HL-60 (cell line): ENCODE measurements around the gene A2ML1.
"Not testable (repeated sequence)": the region's sequence is repeated elsewhere in the genome, so short reads cannot be mapped to it uniquely, and the experiment has no call there.

Source experiments
- CTCF ChIP-seq: IDR thresholded peaks from one replicate; pipeline ENCODE4 v1.5.1; 2011; ENCODE audit warnings: low read length, control low read depth, inconsistent platforms; ENCODE audit not compliant: insufficient read depth
- POLR2AphosphoS5 ChIP-seq: IDR thresholded peaks from 2 replicates; pipeline ENCODE4 v1.6.1; 2012; ENCODE audit warnings: low read depth
- REST ChIP-seq: IDR thresholded peaks from 2 replicates; pipeline ENCODE4 v1.6.1; 2012; ENCODE audit warnings: low read depth; ENCODE audit not compliant: insufficient replicate concordance

- not testable (repeated sequence) for TF ChIP-seq CTCF, POLR2AphosphoS5, REST
Measured at GRCh38 chr12:8914033-8914715, 91.8 kb downstream of the A2ML1 start, which contains the start of gene PHC1.
